Measurements from ENCODE around the gene ADRB2.

ADRB2 gene

DNA sequence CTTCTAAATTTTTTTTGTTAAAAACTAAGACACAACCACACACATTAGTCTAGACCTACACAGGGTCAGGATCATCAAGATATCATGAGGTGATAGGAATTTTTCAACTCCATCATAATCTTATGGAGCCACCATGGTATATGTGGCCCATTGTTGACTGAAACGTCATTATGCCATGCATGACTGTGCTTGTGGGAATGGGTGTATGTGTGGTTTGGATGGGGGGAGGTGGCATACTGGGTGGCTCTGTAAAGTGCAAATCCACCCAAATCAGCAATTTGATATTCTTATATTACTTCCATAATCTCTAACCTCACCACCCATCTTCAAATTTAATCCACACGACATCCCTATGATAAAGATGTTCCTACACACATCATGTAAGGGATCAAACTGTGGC lies 21.0 kb downstream of the ADRB2 start:
- H3K4me3 ChIP-seq (replicated peaks; ENCODE audit: insufficient read depth, low read length) = no peak overlapping the region
- DNase-seq (ENCODE audit: low read depth in 1 of 2, low spot score in 1 of 2) = no peak
- no peak overlapping the region for H3K27ac ChIP-seq (replicated peaks)
- TF ChIP-seq SPI1 (IDR thresholded peaks at IDR 0.05; ENCODE audit: borderline replicate concordance, low read depth) = no peak
- TF ChIP-seq, protein P1, sequence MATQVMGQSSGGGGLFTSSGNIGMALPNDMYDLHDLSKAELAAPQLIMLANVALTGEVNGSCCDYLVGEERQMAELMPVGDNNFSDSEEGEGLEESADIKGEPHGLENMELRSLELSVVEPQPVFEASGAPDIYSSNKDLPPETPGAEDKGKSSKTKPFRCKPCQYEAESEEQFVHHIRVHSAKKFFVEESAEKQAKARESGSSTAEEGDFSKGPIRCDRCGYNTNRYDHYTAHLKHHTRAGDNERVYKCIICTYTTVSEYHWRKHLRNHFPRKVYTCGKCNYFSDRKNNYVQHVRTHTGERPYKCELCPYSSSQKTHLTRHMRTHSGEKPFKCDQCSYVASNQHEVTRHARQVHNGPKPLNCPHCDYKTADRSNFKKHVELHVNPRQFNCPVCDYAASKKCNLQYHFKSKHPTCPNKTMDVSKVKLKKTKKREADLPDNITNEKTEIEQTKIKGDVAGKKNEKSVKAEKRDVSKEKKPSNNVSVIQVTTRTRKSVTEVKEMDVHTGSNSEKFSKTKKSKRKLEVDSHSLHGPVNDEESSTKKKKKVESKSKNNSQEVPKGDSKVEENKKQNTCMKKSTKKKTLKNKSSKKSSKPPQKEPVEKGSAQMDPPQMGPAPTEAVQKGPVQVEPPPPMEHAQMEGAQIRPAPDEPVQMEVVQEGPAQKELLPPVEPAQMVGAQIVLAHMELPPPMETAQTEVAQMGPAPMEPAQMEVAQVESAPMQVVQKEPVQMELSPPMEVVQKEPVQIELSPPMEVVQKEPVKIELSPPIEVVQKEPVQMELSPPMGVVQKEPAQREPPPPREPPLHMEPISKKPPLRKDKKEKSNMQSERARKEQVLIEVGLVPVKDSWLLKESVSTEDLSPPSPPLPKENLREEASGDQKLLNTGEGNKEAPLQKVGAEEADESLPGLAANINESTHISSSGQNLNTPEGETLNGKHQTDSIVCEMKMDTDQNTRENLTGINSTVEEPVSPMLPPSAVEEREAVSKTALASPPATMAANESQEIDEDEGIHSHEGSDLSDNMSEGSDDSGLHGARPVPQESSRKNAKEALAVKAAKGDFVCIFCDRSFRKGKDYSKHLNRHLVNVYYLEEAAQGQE (IDR thresholded peaks at IDR 0.05; ENCODE audit: insufficient replicate concordance, low read depth) = no peak
- TF ChIP-seq GABPA (IDR thresholded peaks at IDR 0.05; ENCODE audit: low read depth) = no peak
- TF ChIP-seq CTCF (IDR thresholded peaks at IDR 0.05; ENCODE audit: insufficient read depth, low read length) = no peak
- no peaks in the 10 kb centered on the region for H3K27me3 ChIP-seq (ENCODE audit: insufficient read depth, poor library complexity, severe bottlenecking)

GRCh38 chr5:148848393-148849031 lies 22.1 kb downstream of the ADRB2 start:
- Histone ChIP-seq H3K4me3 (replicated peaks; ENCODE audit: insufficient read depth, low read length) (no peak overlapping the region), H3K27me3 (ENCODE audit: insufficient read depth, poor library complexity, severe bottlenecking) (no peaks in the 10 kb centered on the region), H3K27ac (replicated peaks) (no peak overlapping the region)
- TF ChIP-seq POLR2AphosphoS5 (IDR thresholded peaks at IDR 0.05; ENCODE audit: low read depth) (no peak), GABPA (IDR thresholded peaks at IDR 0.05; ENCODE audit: low read depth) (no peak), CTCF (IDR thresholded peaks at IDR 0.05; ENCODE audit: insufficient read depth, low read length) (no peak), SPI1 (IDR thresholded peaks at IDR 0.05; ENCODE audit: borderline replicate concordance, low read depth) (peak; percentile 85; the same call in 1 of the 2 replicates)
- TF ChIP-seq, protein P1 (IDR thresholded peaks at IDR 0.05; ENCODE audit: insufficient replicate concordance, low read depth) = no peak
- DNase-seq (ENCODE audit: low read depth in 1 of 2, low spot score in 1 of 2) = peak in 1 of 2 experiments; percentile 61

- no peak for DNase-seq (ENCODE audit: low read depth in 1 of 2, low spot score in 1 of 2)
Observed at GRCh38 chr5:148849461-148849860, 23.1 kb downstream of the ADRB2 start.

GRCh38 chr5:148850836-148851235 lies 24.4 kb downstream of the ADRB2 start:
- Histone ChIP-seq H3K4me3 (replicated peaks; ENCODE audit: insufficient read depth, low read length) (no peak overlapping the region), H3K27me3 (ENCODE audit: insufficient read depth, poor library complexity, severe bottlenecking) (no peaks in the 10 kb centered on the region), H3K27ac (replicated peaks) (no peak overlapping the region)
- no peak for DNase-seq (ENCODE audit: low read depth in 1 of 2, low spot score in 1 of 2)
- TF ChIP-seq, protein P1 (IDR thresholded peaks at IDR 0.05; ENCODE audit: insufficient replicate concordance, low read depth) = no peak
- no peak for TF ChIP-seq CTCF (IDR thresholded peaks at IDR 0.05; ENCODE audit: insufficient read depth, low read length)
- no peak for TF ChIP-seq POLR2AphosphoS5 (IDR thresholded peaks at IDR 0.05; ENCODE audit: low read depth)
- no peak for TF ChIP-seq SPI1 (IDR thresholded peaks at IDR 0.05; ENCODE audit: borderline replicate concordance, low read depth)
- TF ChIP-seq GABPA (IDR thresholded peaks at IDR 0.05; ENCODE audit: low read depth) = no peak

More at GRCh38 chr5:148849461-148849860, 23.1 kb downstream of the ADRB2 start:
- H3K4me3 ChIP-seq (replicated peaks; ENCODE audit: insufficient read depth, low read length) = no peak overlapping the region
- H3K27ac ChIP-seq (replicated peaks) = no peak overlapping the region
- TF ChIP-seq SPI1 (IDR thresholded peaks at IDR 0.05; ENCODE audit: borderline replicate concordance, low read depth) (peak; percentile 81), GABPA (IDR thresholded peaks at IDR 0.05; ENCODE audit: low read depth) (no peak)
- H3K27me3 ChIP-seq (ENCODE audit: insufficient read depth, poor library complexity, severe bottlenecking) = no peaks in the 10 kb centered on the region
